Measurements from ENCODE around the gene CASP3. TPM values are rescaled to one million over a fixed set of nuclear protein-coding genes. Genes with fewer than 3 reads are reported as not detected.

Gene CASP3
- total and polyA plus RNA-seq, 7 donors = 13.8 to 49.7 (median 20.9) TPM

DNA sequence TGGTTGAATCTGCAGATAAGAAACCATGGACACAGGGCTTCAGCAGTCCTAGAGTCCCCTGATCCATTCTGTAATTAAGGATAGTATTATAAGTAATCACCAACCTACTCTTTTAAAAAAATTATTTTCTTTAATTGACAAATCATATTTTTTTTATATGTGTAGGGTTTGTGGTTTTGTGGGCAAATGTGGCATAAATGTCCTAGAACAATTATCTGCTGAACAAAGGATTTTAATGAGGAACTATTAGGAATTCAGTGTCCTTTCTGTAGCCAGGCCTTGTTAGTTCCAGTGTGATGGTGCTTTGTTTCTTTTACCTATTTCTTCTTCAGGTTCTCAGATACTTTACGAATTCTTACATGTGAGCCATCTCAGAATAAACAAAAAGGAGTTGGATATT is 32.7 kb upstream of the CASP3 start:
- no peak for TF ChIP-seq CTCF (IDR thresholded peaks at IDR 0.05)
- DNase-seq (no peak), ATAC-seq (no peak)
- H3K4me1 ChIP-seq = no peaks in the 10 kb centered on the region
- 97 to 100% (median 100%) methylated on average over 1 of the region's 1 CpG for WGBS, 3 donors
- intact Hi-C loops (cut with DNase I) = no loop called here
- no peak overlapping the region for H3K27ac ChIP-seq
- no peaks in the 10 kb centered on the region for H3K27me3 ChIP-seq (ENCODE audit: insufficient read depth in 3 of 3, low read length in 2 of 3)
- H3K36me3 ChIP-seq (ENCODE audit: insufficient read depth in 1 of 2, low read depth in 1 of 2) = peaks cover 0 to 39% of the 10 kb centered on the region in 2 donors
- no peaks in the 10 kb centered on the region for H3K9me3 ChIP-seq
- H3K4me3 ChIP-seq = no peak overlapping the region

GRCh38 chr4:184680698-184681097 is 31.5 kb upstream of the CASP3 start:
- DNase-seq (no peak), ATAC-seq (no peak)
- no peak overlapping the region for H3K4me3 ChIP-seq
- H3K27ac ChIP-seq = no peak overlapping the region
- 58 to 78% (median 65%) methylated on average over 9 of the region's 9 CpGs for WGBS, 3 donors
- TF ChIP-seq CTCF (IDR thresholded peaks at IDR 0.05) = no peak
- intact Hi-C loops (cut with DNase I) = no loop called here
- H3K4me1 ChIP-seq = no peaks in the 10 kb centered on the region
- H3K36me3 ChIP-seq (ENCODE audit: insufficient read depth in 1 of 2, low read depth in 1 of 2) = peaks cover 0 to 29% of the 10 kb centered on the region in 2 donors
- no peaks in the 10 kb centered on the region for H3K27me3 ChIP-seq (ENCODE audit: insufficient read depth in 3 of 3, low read length in 2 of 3)
- no peaks in the 10 kb centered on the region for H3K9me3 ChIP-seq

DNA sequence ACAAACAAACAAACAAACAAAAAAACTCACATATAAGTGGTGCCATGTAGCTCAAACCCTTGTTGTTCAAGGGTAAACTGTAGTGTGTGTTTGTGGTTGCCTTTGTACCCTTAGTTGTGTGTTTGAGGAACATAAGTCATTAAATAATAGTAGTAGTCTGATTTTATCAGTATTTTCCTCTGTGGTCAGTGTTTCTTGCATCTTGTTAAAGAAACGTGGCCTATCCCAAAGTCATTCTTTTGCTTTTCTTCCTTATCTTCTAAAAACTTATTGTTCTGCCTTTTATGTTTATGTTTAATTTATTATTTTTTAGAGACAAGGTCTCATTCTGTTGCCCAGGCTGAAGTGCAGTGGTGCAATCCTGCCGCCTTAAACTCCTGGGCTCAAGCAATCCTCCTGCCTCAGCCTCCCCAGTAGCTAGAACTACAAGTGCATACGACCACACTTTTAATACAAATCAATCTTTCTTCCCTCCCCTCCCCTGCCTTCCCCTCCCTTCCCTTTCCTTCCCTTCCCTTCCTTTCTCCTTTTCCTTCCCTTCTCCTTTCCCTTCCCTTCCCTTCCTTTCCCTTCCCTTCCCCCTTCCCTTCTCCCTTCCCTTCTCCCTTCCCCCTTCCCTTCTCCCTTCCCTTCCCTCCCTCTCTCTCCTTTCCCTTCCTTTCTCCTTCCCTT is 26.7 kb upstream of the CASP3 start:
- DNase-seq = no peak

GRCh38 chr4:184675018-184675417 is 25.8 kb upstream of the CASP3 start:
- ATAC-seq (no peak), DNase-seq (no peak)
- Histone ChIP-seq H3K4me1 (no peaks in the 10 kb centered on the region), H3K27me3 (ENCODE audit: insufficient read depth in 3 of 3, low read length in 2 of 3) (no peaks in the 10 kb centered on the region), H3K4me3 (no peak overlapping the region), H3K27ac (no peak overlapping the region), H3K36me3 (ENCODE audit: insufficient read depth in 1 of 2, low read depth in 1 of 2) (peaks cover 0 to 48% of the 10 kb centered on the region in 2 donors), H3K9me3 (no peaks in the 10 kb centered on the region)
- TF ChIP-seq CTCF (IDR thresholded peaks at IDR 0.05) = no peak
- WGBS, 3 donors = 86 to 95% (median 87%) methylated on average over 5 of the region's 5 CpGs
- intact Hi-C loops (cut with DNase I) = no loop called here

More for the DNA sequence above, 26.7 kb upstream of the CASP3 start:
- no peak for ATAC-seq
- Histone ChIP-seq H3K9me3 (no peaks in the 10 kb centered on the region), H3K4me1 (no peaks in the 10 kb centered on the region), H3K36me3 (ENCODE audit: insufficient read depth in 1 of 2, low read depth in 1 of 2) (peaks cover 0 to 46% of the 10 kb centered on the region in 2 donors), H3K4me3 (no peak overlapping the region), H3K27me3 (ENCODE audit: insufficient read depth in 3 of 3, low read length in 2 of 3) (no peaks in the 10 kb centered on the region), H3K27ac (no peak overlapping the region)
- intact Hi-C loops (cut with DNase I) = no loop called here
- 93 to 94% (median 94%) methylated on average over 3 of the region's 3 CpGs for WGBS, 3 donors
- no peak for TF ChIP-seq CTCF (IDR thresholded peaks at IDR 0.05)

DNA sequence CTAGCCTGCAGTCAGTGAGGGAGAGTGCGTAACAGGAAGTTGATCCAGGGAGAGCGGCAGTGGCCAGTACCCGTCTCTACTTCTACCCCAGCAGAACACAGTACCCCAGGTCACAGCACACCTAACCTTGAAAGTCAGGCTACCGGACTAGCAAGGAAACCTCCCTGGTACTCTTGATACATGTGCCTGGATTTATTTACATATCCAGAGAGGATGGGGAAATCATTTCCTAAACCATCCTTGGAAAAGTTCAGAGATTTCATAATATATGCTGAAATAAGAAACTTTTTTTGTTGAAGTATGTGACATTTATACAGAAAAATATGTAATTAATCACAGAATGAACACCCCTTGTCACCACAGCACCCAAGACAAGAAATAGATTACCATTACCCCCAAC is 24.8 kb upstream of the CASP3 start:
- Histone ChIP-seq H3K4me1 (no peaks in the 10 kb centered on the region), H3K27ac (no peak overlapping the region), H3K27me3 (ENCODE audit: insufficient read depth in 3 of 3, low read length in 2 of 3) (no peaks in the 10 kb centered on the region), H3K4me3 (no peak overlapping the region), H3K9me3 (no peaks in the 10 kb centered on the region), H3K36me3 (ENCODE audit: insufficient read depth in 1 of 2, low read depth in 1 of 2) (peaks cover 0 to 47% of the 10 kb centered on the region in 2 donors)
- intact Hi-C loops (cut with DNase I) = no loop called here
- TF ChIP-seq CTCF (IDR thresholded peaks at IDR 0.05) = no peak
- no peak for DNase-seq
- 94 to 97% (median 95%) methylated on average over 4 of the region's 4 CpGs for WGBS, 3 donors
- ATAC-seq = no peak
